Tibial nerve (tissue), 3 donors: Measurements from ENCODE around the gene ZNF599.

Experiments used
- CTCF ChIP-seq, 5 experiments: fragments of 200-600 bp in 3 of 5; fragments of 450-650 bp in 2 of 5; sonication (generic) in 3 of 5; IDR thresholded peaks; one replicate each; pipeline ENCODE4 v1.5.1; 2016 to 2019; ENCODE audit warnings: antibody characterized with exemption in 5 of 5, mild to moderate bottlenecking in 3 of 5, moderate library complexity in 2 of 5
- POLR2A ChIP-seq, 2 donors: fragments of 450-650 bp; IDR thresholded peaks; one replicate each; pipeline ENCODE4 v1.6.1; 2017; ENCODE audit warnings: antibody characterized with exemption in 2 of 2, mild to moderate bottlenecking in 2 of 2, moderate library complexity in 2 of 2

GRCh38 chr19:34774857-34775256 is 1.8 kb upstream of the ZNF599 start:
- no peak for TF ChIP-seq POLR2A (IDR thresholded peaks at IDR 0.05)
- no peak for TF ChIP-seq CTCF (IDR thresholded peaks at IDR 0.05)
